Neuronal stem cell (in vitro differentiated cells): Measurements from ENCODE around the gene PID1.

Experiments used
- DNase-seq: peaks from one replicate; pipeline ENCODE4 v3.0.0-alpha.2; 2013; ENCODE audit warnings: low spot score
- H2AFZ ChIP-seq: one replicate; pipeline ENCODE4 v1.6.1; 2013; ENCODE audit warnings: mild to moderate bottlenecking, low read length, inconsistent platforms
- H2AK5ac ChIP-seq: 2 replicates; pipeline ENCODE4 v1.6.1; 2013; ENCODE audit warnings: low read depth, mild to moderate bottlenecking, inconsistent platforms, low read length, moderate library complexity, mixed read lengths
- H2BK120ac ChIP-seq: 2 replicates; pipeline ENCODE4 v1.6.1; 2013; ENCODE audit warnings: low read depth, mild to moderate bottlenecking, inconsistent platforms, low read length, moderate library complexity, mixed read lengths
- H2BK12ac ChIP-seq: one replicate; pipeline ENCODE4 v1.6.1; 2013; ENCODE audit warnings: low read length, inconsistent platforms
- H2BK15ac ChIP-seq: 2 replicates; pipeline ENCODE4 v1.6.1; 2013; ENCODE audit warnings: mild to moderate bottlenecking, low read length, inconsistent platforms, mixed read lengths
- H2BK5ac ChIP-seq: one replicate; pipeline ENCODE4 v1.6.1; 2013; ENCODE audit warnings: inconsistent platforms, mild to moderate bottlenecking, low read length, moderate library complexity
- H3K14ac ChIP-seq: one replicate; pipeline ENCODE4 v1.6.1; 2013; ENCODE audit warnings: low read length, inconsistent platforms
- H3K18ac ChIP-seq: 2 replicates; pipeline ENCODE4 v1.6.1; 2013; ENCODE audit warnings: low read length, inconsistent platforms
- H3K23ac ChIP-seq: 2 replicates; pipeline ENCODE4 v1.6.1; 2013; ENCODE audit warnings: low read depth, mild to moderate bottlenecking, mixed read lengths, low read length, inconsistent platforms; ENCODE audit not compliant: poor library complexity
- H3K27ac ChIP-seq: replicated peaks from 3 replicates; pipeline ENCODE4 v1.5.1; 2013; ENCODE audit warnings: low read length, inconsistent platforms
- H3K27me3 ChIP-seq, 3 experiments: 2 replicates each; pipeline ENCODE4 v1.6.1; 2013; ENCODE audit warnings: low read length in 3 of 3, mild to moderate bottlenecking in 2 of 3, inconsistent platforms in 1 of 3, low read depth in 1 of 3, mixed read lengths in 1 of 3, moderate library complexity in 1 of 3; ENCODE audit not compliant: control insufficient read depth in 3 of 3, insufficient read depth in 3 of 3
- H3K36me3 ChIP-seq, 2 donors: replicated peaks in 1 of 2; 2 replicates each; pipeline ENCODE4 v1.6.1; 2013; ENCODE audit warnings: low read length in 2 of 2; ENCODE audit not compliant: control insufficient read depth in 2 of 2, insufficient read depth in 2 of 2
- H3K4ac ChIP-seq: 2 replicates; pipeline ENCODE4 v1.6.1; 2013; ENCODE audit warnings: inconsistent platforms, mild to moderate bottlenecking, low read length, moderate library complexity
- H3K4me1 ChIP-seq, 2 donors: 1 replicate in 1 of 2; 2 replicates in 1 of 2; pipeline ENCODE4 v1.6.1; 2013; ENCODE audit warnings: low read length in 2 of 2, low read depth in 1 of 2; ENCODE audit not compliant: control insufficient read depth in 2 of 2, insufficient read depth in 1 of 2
- H3K4me2 ChIP-seq: one replicate; pipeline ENCODE4 v1.6.1; 2013; ENCODE audit warnings: mild to moderate bottlenecking, low read length, inconsistent platforms; ENCODE audit not compliant: insufficient read depth, poor library complexity, severe bottlenecking
- H3K4me3 ChIP-seq, 2 donors: 2 replicates each; pipeline ENCODE4 v1.5.1; 2013; ENCODE audit warnings: low read length in 2 of 2, mild to moderate bottlenecking in 2 of 2, inconsistent platforms in 1 of 2, moderate library complexity in 1 of 2
- H3K79me1 ChIP-seq: one replicate; pipeline ENCODE4 v1.6.1; 2013; ENCODE audit warnings: low read depth, mild to moderate bottlenecking, inconsistent platforms, low read length, moderate library complexity
- H3K9ac ChIP-seq: one replicate; pipeline ENCODE4 v1.6.1; 2013; ENCODE audit warnings: mild to moderate bottlenecking, low read depth, low read length, inconsistent platforms; ENCODE audit not compliant: poor library complexity
- H3K9me3 ChIP-seq, 2 donors: replicated peaks in 1 of 2; 2 replicates each; pipeline versions ENCODE3 to v1.6.1; 2013; ENCODE audit warnings: low read length in 2 of 2, mild to moderate bottlenecking in 2 of 2, inconsistent platforms in 1 of 2, low read depth in 1 of 2, mixed read lengths in 1 of 2, moderate library complexity in 1 of 2; ENCODE audit not compliant: control insufficient read depth in 2 of 2, insufficient read depth in 1 of 2
- H4K8ac ChIP-seq: one replicate; pipeline ENCODE4 v1.6.1; 2013; ENCODE audit warnings: low read depth, mild to moderate bottlenecking, inconsistent platforms, low read length, moderate library complexity
- H4K91ac ChIP-seq: one replicate; pipeline ENCODE4 v1.6.1; 2013; ENCODE audit warnings: low read length, low read depth, mild to moderate bottlenecking, inconsistent platforms; ENCODE audit not compliant: poor library complexity
- WGBS, 2 donors: extraction: QIAGEN DNeasy Blood & Tissue Kit; methylation state at CpG; one replicate each; pipeline ENCODE4 v1.1.7; 2013; ENCODE audit warnings: missing lambda C conversion rate in 2 of 2, mixed read lengths in 1 of 2; ENCODE audit not compliant: insufficient read length in 2 of 2, insufficient replicate concordance in 1 of 2; ENCODE audit errors: extremely low coverage in 2 of 2; 5-methylcytosine and 5-hydroxymethylcytosine counted together

The PID1 gene

GRCh38 chr2:229269941-229270340 is 1.1 kb downstream of the PID1 start:
- H4K8ac ChIP-seq: no peak overlapping the region
- no peak for DNase-seq
- H2AK5ac ChIP-seq: no peak overlapping the region
- no peak overlapping the region for H3K4me2 ChIP-seq
- no peak overlapping the region for H2BK12ac ChIP-seq
- H3K18ac ChIP-seq: no peak overlapping the region
- no peak overlapping the region for H3K23ac ChIP-seq
- no peak overlapping the region for H3K9ac ChIP-seq
- H2BK120ac ChIP-seq: no peak overlapping the region
- no peak overlapping the region for H2BK15ac ChIP-seq
- H2AFZ ChIP-seq: no peak overlapping the region
- H2BK5ac ChIP-seq: no peak overlapping the region
- peaks cover 0 to 35% (median 11%) of the 10 kb centered on the region in 3 experiments for H3K27me3 ChIP-seq
- no peak overlapping the region for H4K91ac ChIP-seq
- H3K4me3 ChIP-seq: no peak overlapping the region
- H3K79me1 ChIP-seq: no peaks in the 10 kb centered on the region
- peaks cover 0 to 2% of the 10 kb centered on the region in 2 donors for H3K4me1 ChIP-seq
- no peak overlapping the region for H3K27ac ChIP-seq
- no peak overlapping the region for H3K4ac ChIP-seq
- no peak overlapping the region for H3K14ac ChIP-seq
- no CpG with 5 or more reads among the region's 6 CpGs for WGBS, 2 donors
- no peaks in the 10 kb centered on the region for H3K36me3 ChIP-seq
- H3K9me3 ChIP-seq: no peaks in the 10 kb centered on the region

GRCh38 chr2:229269146-229269545 is 1.9 kb downstream of the PID1 start:
- Histone ChIP-seq H3K4ac (no peak overlapping the region), H3K27ac (no peak overlapping the region), H3K79me1 (no peaks in the 10 kb centered on the region), H3K4me2 (no peak overlapping the region), H3K36me3 (no peaks in the 10 kb centered on the region), H2BK120ac (no peak overlapping the region), H3K14ac (no peak overlapping the region), H4K91ac (no peak overlapping the region), H3K23ac (no peak overlapping the region), H2BK12ac (no peak overlapping the region), H3K9ac (no peak overlapping the region), H2AFZ (no peak overlapping the region), H3K27me3 (peaks cover 0 to 35% (median 11%) of the 10 kb centered on the region in 3 experiments), H2AK5ac (no peak overlapping the region), H3K9me3 (no peaks in the 10 kb centered on the region), H4K8ac (no peak overlapping the region), H3K4me1 (peaks cover 0 to 2% of the 10 kb centered on the region in 2 donors), H2BK5ac (no peak overlapping the region), H3K18ac (no peak overlapping the region), H2BK15ac (no peak overlapping the region), H3K4me3 (no peak overlapping the region)
- WGBS, 2 donors: no CpG with 5 or more reads among the region's 8 CpGs
- no peak for DNase-seq

- no peak for DNase-seq
- Histone ChIP-seq H2BK5ac (no peak overlapping the region), H3K14ac (no peak overlapping the region), H3K9me3 (no peaks in the 10 kb centered on the region), H4K91ac (no peak overlapping the region), H3K79me1 (no peaks in the 10 kb centered on the region), H2AFZ (no peak overlapping the region), H3K36me3 (no peaks in the 10 kb centered on the region), H3K4ac (no peak overlapping the region), H2BK15ac (no peak overlapping the region), H3K4me1 (peaks cover 0 to 2% of the 10 kb centered on the region in 2 donors), H2AK5ac (no peak overlapping the region), H2BK120ac (no peak overlapping the region), H3K4me2 (no peak overlapping the region), H3K18ac (no peak overlapping the region), H2BK12ac (no peak overlapping the region), H3K23ac (no peak overlapping the region), H3K9ac (no peak overlapping the region), H3K27ac (no peak overlapping the region), H3K27me3 (peaks cover 0 to 35% (median 11%) of the 10 kb centered on the region in 3 experiments), H3K4me3 (no peak overlapping the region), H4K8ac (no peak overlapping the region)
- WGBS, 2 donors: 100% methylated on average over 1 of the region's 4 CpGs; no CpG with 5 or more reads in 1 of the 2 donors
Measured at GRCh38 chr2:229268626-229269025, 2.5 kb downstream of the PID1 start.

GRCh38 chr2:229267080-229267479 is 4.0 kb downstream of the PID1 start:
- Histone ChIP-seq H3K4ac (no peak overlapping the region), H4K91ac (no peak overlapping the region), H3K4me2 (no peak overlapping the region), H3K4me3 (no peak overlapping the region), H2BK15ac (no peak overlapping the region), H3K14ac (no peak overlapping the region), H2BK5ac (no peak overlapping the region), H2AFZ (no peak overlapping the region), H3K4me1 (peaks cover 0 to 2% of the 10 kb centered on the region in 2 donors), H2AK5ac (no peak overlapping the region), H3K23ac (no peak overlapping the region), H2BK12ac (no peak overlapping the region), H3K9ac (no peak overlapping the region), H2BK120ac (no peak overlapping the region), H3K36me3 (no peaks in the 10 kb centered on the region), H3K18ac (no peak overlapping the region), H3K27me3 (peaks cover 0 to 25% (median 8%) of the 10 kb centered on the region in 3 experiments), H3K79me1 (no peaks in the 10 kb centered on the region), H4K8ac (no peak overlapping the region), H3K27ac (no peak overlapping the region), H3K9me3 (no peaks in the 10 kb centered on the region)
- DNase-seq: no peak
- no CpG with 5 or more reads among the region's 1 CpG for WGBS, 2 donors
